NCI-H1417 (cell line): ENCODE results near the gene XNDC1N.
A peak's percentile ranks its signal among the peaks of the same experiment; 100 is the strongest.
"Not testable (repeated sequence)": the region's sequence is repeated elsewhere in the genome, so short reads cannot be mapped to it uniquely, and the experiment has no call there.

ENCODE experiments used
- DNase-seq, 3 experiments: peaks; one replicate each; lab custom pipeline; 2025; lab: John Stamatoyannopoulos, UW

XNDC1N gene

DNA sequence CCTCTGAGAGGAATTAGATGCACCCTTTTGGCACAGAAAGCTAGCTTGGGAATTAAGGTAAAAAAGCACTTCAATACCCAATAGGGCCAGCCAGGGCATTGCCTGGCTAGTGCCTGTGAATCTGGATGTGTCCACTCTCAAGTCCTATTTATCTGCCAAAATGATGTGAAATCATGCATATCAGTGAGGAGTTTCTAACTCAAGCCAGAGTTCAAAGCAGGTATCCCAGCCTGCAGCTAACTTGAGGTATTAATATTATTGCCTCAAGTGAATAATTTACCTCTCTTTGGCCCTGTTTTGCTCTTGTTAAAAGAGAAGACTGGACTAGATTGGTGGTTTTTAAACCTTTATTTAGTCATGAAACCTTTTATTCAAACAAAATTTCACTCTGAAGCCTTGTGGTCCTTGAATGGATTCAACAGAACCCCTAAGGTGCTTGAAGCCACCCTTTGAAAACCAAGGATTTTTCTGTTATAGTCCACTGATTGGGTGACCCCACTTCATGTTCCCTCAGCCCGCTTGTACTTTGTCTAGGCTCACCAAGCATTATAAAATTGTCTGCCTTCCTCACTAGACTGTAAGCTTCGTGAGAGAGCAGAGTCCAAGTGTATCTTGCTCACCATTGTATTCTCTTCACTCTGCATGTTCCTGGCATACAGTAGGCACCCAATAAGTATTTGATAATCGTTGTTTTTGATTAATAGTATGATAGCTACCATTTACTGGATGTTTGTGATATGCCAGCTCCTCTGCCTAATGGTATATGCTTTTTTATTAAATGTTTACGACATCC lies 4.9 kb upstream of the XNDC1N start:
- no peak for DNase-seq

DNA sequence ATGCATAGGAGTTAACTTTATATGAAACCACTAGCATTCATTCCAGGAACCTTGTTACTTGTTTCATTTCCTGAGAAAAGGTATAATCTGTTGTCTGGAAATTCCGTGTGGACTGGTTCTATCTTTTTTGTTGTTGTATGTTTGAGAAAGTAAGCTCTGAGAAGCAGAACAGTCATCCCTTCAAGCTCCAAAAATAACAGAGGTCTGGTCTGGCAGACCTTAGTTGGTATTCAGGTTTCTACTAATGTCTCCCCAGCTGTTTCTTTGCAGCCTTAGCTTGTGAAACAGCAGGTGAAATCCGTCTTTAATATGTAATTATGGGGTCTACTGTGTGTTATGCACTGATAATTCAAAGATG lies 2.8 kb upstream of the XNDC1N start:
- no peak for DNase-seq

DNA sequence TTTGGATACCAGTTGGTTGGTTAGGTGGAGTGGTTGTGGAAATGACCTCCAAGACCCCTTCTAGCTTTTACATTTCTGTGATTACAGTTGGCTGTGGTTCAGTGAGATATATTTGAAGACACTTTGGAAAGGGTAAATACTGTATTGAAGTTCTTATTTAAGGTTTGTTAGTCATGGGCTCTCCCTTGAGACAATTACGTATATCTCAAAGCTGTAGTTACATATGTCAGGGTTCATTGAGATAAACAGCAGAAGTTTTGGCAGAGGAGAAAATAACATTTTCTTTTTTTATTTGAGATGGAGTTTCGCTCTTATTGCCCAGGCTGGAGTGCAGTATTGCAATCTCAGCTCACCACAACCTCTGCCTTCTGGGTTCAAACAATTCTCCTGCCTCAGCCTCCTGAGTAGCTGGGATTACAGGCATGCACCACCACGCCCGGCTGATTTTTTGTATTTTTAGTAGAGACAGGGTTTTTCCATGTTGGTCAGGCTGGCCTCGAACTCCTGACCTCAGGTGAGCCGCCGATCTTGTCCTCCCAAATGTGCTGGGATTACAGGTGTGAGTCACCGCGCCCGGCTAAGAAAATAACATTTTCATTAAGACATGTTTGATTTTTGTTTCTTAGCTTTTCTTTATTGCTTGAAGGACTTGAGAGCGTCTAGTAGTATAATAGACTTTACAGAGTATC lies 2.3 kb upstream of the XNDC1N start:
- DNase-seq, result no peak

DNA sequence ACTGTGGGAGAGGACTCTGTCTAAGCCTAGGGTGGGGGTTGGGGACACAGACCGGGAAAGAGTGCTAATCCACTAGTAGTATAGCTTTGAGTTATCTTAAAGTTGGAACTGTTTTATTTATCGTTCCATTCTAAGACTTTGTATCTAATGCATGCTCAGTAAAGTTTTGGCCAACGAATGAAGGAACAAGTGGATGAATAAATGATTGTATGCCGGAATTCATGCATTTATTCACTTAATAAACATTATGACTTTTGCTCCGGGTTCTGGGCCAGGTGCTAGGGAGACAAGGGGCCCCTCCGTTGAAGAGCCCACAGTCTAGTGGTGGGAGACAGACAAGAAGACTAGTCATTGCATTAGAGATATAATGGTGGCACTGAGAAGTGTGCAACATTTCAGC lies 1.1 kb upstream of the XNDC1N start:
- DNase-seq, result no peak

GRCh38 chr11:71928737-71929443 lies 496 bp upstream of the XNDC1N start, which contains the start of gene RNF121:
RNF121 (plus strand) TSS chr11:71929046; CDS start chr11:71929062, 16 bp downstream.
- peak; percentile 96 to 100 (median 99) for DNase-seq

DNA sequence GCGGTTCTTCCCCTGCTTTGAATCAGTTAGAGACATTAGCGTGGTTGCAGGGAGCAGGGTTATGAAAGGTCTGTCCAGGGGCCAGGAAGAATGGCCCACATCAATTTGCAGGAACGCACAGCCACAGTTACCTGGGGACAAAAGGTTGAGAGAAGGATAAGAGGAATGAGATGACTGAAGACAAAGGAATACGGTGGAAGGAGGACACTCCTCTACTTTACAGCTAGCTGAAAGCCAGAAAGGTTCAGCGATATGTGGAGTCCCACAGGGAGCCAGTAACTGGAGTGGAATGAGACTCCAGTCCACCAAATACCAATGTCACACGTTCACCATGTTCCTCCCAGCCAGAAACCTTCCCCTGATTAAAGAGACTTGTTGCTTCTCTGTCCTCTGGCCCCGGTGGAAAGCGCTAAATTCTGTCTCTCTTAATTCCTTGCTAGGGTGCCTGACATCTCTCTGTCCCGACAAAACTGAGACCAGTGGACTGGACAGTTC lies 10.7 kb downstream of the XNDC1N start:
- DNase-seq, result no peak

GRCh38 chr11:71914617-71915189 lies 13.7 kb downstream of the XNDC1N start:
- DNase-seq, result no peak

- DNase-seq, result no peak
These were observed 14.5 kb downstream of the XNDC1N start for GRCh38 chr11:71913756-71914526.

DNA sequence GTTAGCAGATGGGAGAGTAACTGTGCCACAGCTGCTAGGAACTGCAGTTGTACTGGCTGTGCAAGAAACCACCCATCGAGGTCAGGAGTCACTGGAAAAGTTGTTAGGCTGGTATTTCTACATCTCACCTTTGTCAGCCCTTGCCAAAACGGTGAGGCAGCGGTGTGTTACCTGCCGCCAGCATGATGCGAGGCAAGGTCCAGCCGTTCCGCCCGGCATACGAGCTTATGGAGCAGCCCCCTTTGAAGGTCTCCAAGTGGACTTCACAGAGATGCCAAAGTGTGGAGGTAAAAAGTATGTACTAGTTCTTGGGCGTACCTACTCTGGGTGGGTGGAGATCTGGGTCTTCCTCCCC lies 16.4 kb downstream of the XNDC1N start:
- not testable (repeated sequence) for DNase-seq

GRCh38 chr11:71911321-71911985 lies 16.9 kb downstream of the XNDC1N start:
- DNase-seq, result not testable (repeated sequence)

GRCh38 chr11:71910775-71911174 lies 17.6 kb downstream of the XNDC1N start:
- DNase-seq, result not testable (repeated sequence)

- DNase-seq, result no peak
These were observed 20.2 kb downstream of the XNDC1N start for GRCh38 chr11:71908218-71908617.

GRCh38 chr11:71901137-71901536 lies 27.3 kb downstream of the XNDC1N start:
- not testable (repeated sequence) for DNase-seq

GRCh38 chr11:71895961-71896360 lies 32.4 kb downstream of the XNDC1N start:
- no peak for DNase-seq

GRCh38 chr11:71889181-71889872 lies 39.1 kb downstream of the XNDC1N start:
- peak in 1 of 3 experiments; percentile 11 for DNase-seq

- not testable (repeated sequence) for DNase-seq
These were observed 39.9 kb downstream of the XNDC1N start for GRCh38 chr11:71888335-71889010.

GRCh38 chr11:71885806-71886205 lies 42.6 kb downstream of the XNDC1N start:
- not testable (repeated sequence) for DNase-seq
